ENCODE results near the gene SLC22A23.

The SLC22A23 gene

GRCh38 chr6:3489961-3490624, 33.2 kb upstream of the SLC22A23 start:
- Histone ChIP-seq H3K79me2 (ENCODE audit: control insufficient read depth, insufficient read depth, low read length) (no peaks in the 10 kb centered on the region), H3K36me3 (ENCODE audit: control insufficient read depth, insufficient read depth, low read length) (no peaks in the 10 kb centered on the region), H3K23ac (ENCODE audit: low read length) (no peak overlapping the region), H3K79me1 (ENCODE audit: low read length) (no peaks in the 10 kb centered on the region), H4K5ac (ENCODE audit: low read length) (no peak overlapping the region), H3K18ac (ENCODE audit: low read length) (peak overlapping the region; percentile 53), H3K4ac (ENCODE audit: low read depth, low read length) (no peak overlapping the region), H4K8ac (ENCODE audit: low read depth, low read length) (no peak overlapping the region), H3K27ac (ENCODE audit: low read depth, low read length) (no peak overlapping the region), H2BK15ac (replicated peaks; ENCODE audit: low read depth) (no peak overlapping the region), H2BK120ac (ENCODE audit: low read depth, low read length) (no peak overlapping the region), H3K56ac (ENCODE audit: low read length) (peak overlapping the region; percentile 13), H3K27me3 (ENCODE audit: insufficient read depth, low read length, poor library complexity) (no peaks in the 10 kb centered on the region), H2BK5ac (ENCODE audit: low read length) (no peak overlapping the region), H2AK5ac (ENCODE audit: low read length) (no peak overlapping the region), H3K4me3 (ENCODE audit: low read length) (no peak overlapping the region), H3K4me2 (ENCODE audit: low read length) (no peak overlapping the region), H3K9ac (ENCODE audit: low read length) (no peak overlapping the region), H3K4me1 (ENCODE audit: control insufficient read depth, low read depth, low read length) (peaks cover 14% of the 10 kb centered on the region)
- no peak for DNase-seq
- no CpG with 5 or more reads among the region's 12 CpGs for WGBS (ENCODE audit: extremely low coverage, insufficient coverage, low lambda C conversion rate)

DNA sequence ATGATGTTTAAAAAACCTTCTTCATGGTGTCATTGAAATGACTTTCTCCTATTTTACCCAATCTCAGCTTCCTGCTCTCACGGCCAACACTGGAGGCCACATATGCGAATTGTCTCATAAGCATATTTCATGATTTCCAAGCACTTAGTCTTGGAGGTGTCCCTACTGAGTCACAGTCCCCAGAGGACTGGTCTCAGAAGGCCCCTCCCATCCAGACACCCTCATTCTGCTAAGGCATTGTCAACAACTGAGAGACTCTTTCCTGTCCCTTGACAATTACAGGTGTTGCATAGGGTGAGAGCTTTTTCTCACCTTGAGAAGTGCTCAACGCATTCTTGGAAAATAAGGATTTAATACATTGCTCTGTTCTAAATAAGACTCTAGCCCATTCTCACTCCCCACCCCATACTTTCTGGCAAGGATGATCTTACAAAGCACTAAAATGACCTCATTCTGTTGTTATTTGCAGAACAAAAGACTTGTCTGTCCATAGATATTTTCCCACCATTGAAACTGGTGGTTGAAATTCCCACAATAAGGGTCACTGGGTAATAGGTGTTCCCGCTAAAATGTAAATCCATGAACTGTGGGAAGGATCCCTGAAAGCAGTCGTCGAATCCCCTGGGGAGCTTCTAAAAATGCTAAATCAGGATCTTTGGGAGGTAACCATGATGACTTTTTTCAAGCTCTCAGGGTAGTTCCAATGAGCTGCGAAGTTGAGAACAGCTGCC, 32.3 kb upstream of the SLC22A23 start:
- Histone ChIP-seq H3K79me2 (ENCODE audit: control insufficient read depth, insufficient read depth, low read length) (no peaks in the 10 kb centered on the region), H3K27me3 (ENCODE audit: insufficient read depth, low read length, poor library complexity) (no peaks in the 10 kb centered on the region), H3K4me2 (ENCODE audit: low read length) (no peak overlapping the region), H3K4me3 (ENCODE audit: low read length) (no peak overlapping the region), H4K8ac (ENCODE audit: low read depth, low read length) (no peak overlapping the region), H2BK120ac (ENCODE audit: low read depth, low read length) (no peak overlapping the region), H3K4me1 (ENCODE audit: control insufficient read depth, low read depth, low read length) (peaks cover 14% of the 10 kb centered on the region), H2AK5ac (ENCODE audit: low read length) (no peak overlapping the region), H2BK5ac (ENCODE audit: low read length) (no peak overlapping the region), H3K23ac (ENCODE audit: low read length) (no peak overlapping the region), H4K5ac (ENCODE audit: low read length) (no peak overlapping the region), H3K36me3 (ENCODE audit: control insufficient read depth, insufficient read depth, low read length) (no peaks in the 10 kb centered on the region), H3K9ac (ENCODE audit: low read length) (no peak overlapping the region), H3K79me1 (ENCODE audit: low read length) (no peaks in the 10 kb centered on the region), H3K4ac (ENCODE audit: low read depth, low read length) (no peak overlapping the region), H3K56ac (ENCODE audit: low read length) (no peak overlapping the region), H2BK15ac (replicated peaks; ENCODE audit: low read depth) (no peak overlapping the region), H3K27ac (ENCODE audit: low read depth, low read length) (no peak overlapping the region), H3K18ac (ENCODE audit: low read length) (no peak overlapping the region)
- no CpG with 5 or more reads among the region's 7 CpGs for WGBS (ENCODE audit: extremely low coverage, insufficient coverage, low lambda C conversion rate)
- DNase-seq = peak; percentile 91

DNA sequence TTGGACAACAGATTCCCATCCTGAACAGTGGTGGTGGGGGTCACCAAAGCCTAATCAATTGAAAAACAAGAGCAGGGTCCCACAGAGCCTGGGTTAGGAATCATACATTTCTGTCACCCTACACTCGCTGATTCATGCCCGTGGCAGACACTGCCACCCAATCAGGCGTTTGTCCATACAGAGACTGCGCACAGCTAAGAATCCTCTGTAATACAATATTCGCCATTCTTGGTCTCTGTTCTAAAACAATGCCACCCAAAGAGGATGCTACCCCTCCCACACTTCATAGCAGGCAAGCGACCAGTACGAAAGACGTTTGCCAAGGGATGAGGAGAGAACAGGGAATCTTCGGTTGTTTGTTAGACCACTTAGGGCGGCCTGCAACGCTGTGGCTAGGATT, 28.1 kb upstream of the SLC22A23 start:
- no peak overlapping the region for H3K27ac ChIP-seq (ENCODE audit: low read depth, low read length)
- no CpG with 5 or more reads among the region's 11 CpGs for WGBS (ENCODE audit: extremely low coverage, insufficient coverage, low lambda C conversion rate)

DNA sequence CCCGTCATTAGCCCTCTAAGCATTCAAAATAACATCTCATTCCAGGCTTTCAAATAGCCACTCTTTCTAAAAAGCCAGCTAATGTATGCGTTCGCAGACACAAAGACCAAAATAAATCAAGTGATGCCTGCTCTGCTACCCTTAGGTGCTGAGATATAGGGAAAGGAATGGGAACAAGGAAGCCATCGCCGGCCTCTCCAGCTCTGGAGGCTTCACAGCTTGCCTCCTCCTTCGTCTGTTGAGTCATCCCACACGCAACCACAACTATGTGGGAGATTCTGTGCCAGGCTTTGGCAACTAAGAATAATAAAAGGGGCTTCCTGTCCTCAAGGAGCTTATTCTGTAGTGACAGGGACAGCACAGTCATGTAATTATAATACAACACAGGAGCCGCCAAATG, 27.3 kb upstream of the SLC22A23 start:
- H3K4me3 ChIP-seq (ENCODE audit: low read length) = no peak overlapping the region
- H3K18ac ChIP-seq (ENCODE audit: low read length) = no peak overlapping the region
- H3K4me1 ChIP-seq (ENCODE audit: control insufficient read depth, low read depth, low read length) = peaks cover 10% of the 10 kb centered on the region
- no peak overlapping the region for H4K8ac ChIP-seq (ENCODE audit: low read depth, low read length)
- H2BK5ac ChIP-seq (ENCODE audit: low read length) = no peak overlapping the region
- H3K27ac ChIP-seq (ENCODE audit: low read depth, low read length) = no peak overlapping the region
- H3K4ac ChIP-seq (ENCODE audit: low read depth, low read length) = no peak overlapping the region
- H3K4me2 ChIP-seq (ENCODE audit: low read length) = no peak overlapping the region
- no peaks in the 10 kb centered on the region for H3K79me1 ChIP-seq (ENCODE audit: low read length)
- no peak overlapping the region for H2AK5ac ChIP-seq (ENCODE audit: low read length)
- no CpG with 5 or more reads among the region's 8 CpGs for WGBS (ENCODE audit: extremely low coverage, insufficient coverage, low lambda C conversion rate)
- H2BK15ac ChIP-seq (replicated peaks; ENCODE audit: low read depth) = no peak overlapping the region
- no peak overlapping the region for H3K9ac ChIP-seq (ENCODE audit: low read length)
- no peaks in the 10 kb centered on the region for H3K27me3 ChIP-seq (ENCODE audit: insufficient read depth, low read length, poor library complexity)
- no peak overlapping the region for H2BK120ac ChIP-seq (ENCODE audit: low read depth, low read length)
- H4K5ac ChIP-seq (ENCODE audit: low read length) = no peak overlapping the region
- H3K79me2 ChIP-seq (ENCODE audit: control insufficient read depth, insufficient read depth, low read length) = no peaks in the 10 kb centered on the region
- H3K23ac ChIP-seq (ENCODE audit: low read length) = no peak overlapping the region
- peak; percentile 61 for DNase-seq
- H3K36me3 ChIP-seq (ENCODE audit: control insufficient read depth, insufficient read depth, low read length) = no peaks in the 10 kb centered on the region
- no peak overlapping the region for H3K56ac ChIP-seq (ENCODE audit: low read length)

More for the DNA sequence above, 28.1 kb upstream of the SLC22A23 start:
- Histone ChIP-seq H4K8ac (ENCODE audit: low read depth, low read length) (no peak overlapping the region), H3K18ac (ENCODE audit: low read length) (no peak overlapping the region), H3K4me3 (ENCODE audit: low read length) (no peak overlapping the region), H3K4me1 (ENCODE audit: control insufficient read depth, low read depth, low read length) (peaks cover 15% of the 10 kb centered on the region), H2AK5ac (ENCODE audit: low read length) (no peak overlapping the region), H3K36me3 (ENCODE audit: control insufficient read depth, insufficient read depth, low read length) (no peaks in the 10 kb centered on the region), H3K79me2 (ENCODE audit: control insufficient read depth, insufficient read depth, low read length) (no peaks in the 10 kb centered on the region), H2BK15ac (replicated peaks; ENCODE audit: low read depth) (no peak overlapping the region), H3K4me2 (ENCODE audit: low read length) (no peak overlapping the region), H3K56ac (ENCODE audit: low read length) (no peak overlapping the region), H3K23ac (ENCODE audit: low read length) (no peak overlapping the region), H2BK120ac (ENCODE audit: low read depth, low read length) (no peak overlapping the region), H3K27me3 (ENCODE audit: insufficient read depth, low read length, poor library complexity) (no peaks in the 10 kb centered on the region), H3K79me1 (ENCODE audit: low read length) (no peaks in the 10 kb centered on the region), H3K9ac (ENCODE audit: low read length) (no peak overlapping the region), H4K5ac (ENCODE audit: low read length) (no peak overlapping the region), H2BK5ac (ENCODE audit: low read length) (no peak overlapping the region), H3K4ac (ENCODE audit: low read depth, low read length) (no peak overlapping the region)
- DNase-seq = no peak

GRCh38 chr6:3483675-3484074, 26.8 kb upstream of the SLC22A23 start:
- Histone ChIP-seq H3K36me3 (ENCODE audit: control insufficient read depth, insufficient read depth, low read length) (no peaks in the 10 kb centered on the region), H3K56ac (ENCODE audit: low read length) (no peak overlapping the region), H4K8ac (ENCODE audit: low read depth, low read length) (no peak overlapping the region), H3K4me3 (ENCODE audit: low read length) (no peak overlapping the region), H2BK15ac (replicated peaks; ENCODE audit: low read depth) (no peak overlapping the region), H3K9ac (ENCODE audit: low read length) (no peak overlapping the region), H3K79me1 (ENCODE audit: low read length) (no peaks in the 10 kb centered on the region), H3K79me2 (ENCODE audit: control insufficient read depth, insufficient read depth, low read length) (no peaks in the 10 kb centered on the region), H4K5ac (ENCODE audit: low read length) (no peak overlapping the region), H3K18ac (ENCODE audit: low read length) (no peak overlapping the region), H3K27me3 (ENCODE audit: insufficient read depth, low read length, poor library complexity) (no peaks in the 10 kb centered on the region), H3K4me2 (ENCODE audit: low read length) (no peak overlapping the region), H3K4me1 (ENCODE audit: control insufficient read depth, low read depth, low read length) (peaks cover 8% of the 10 kb centered on the region), H2AK5ac (ENCODE audit: low read length) (no peak overlapping the region), H2BK120ac (ENCODE audit: low read depth, low read length) (no peak overlapping the region), H3K23ac (ENCODE audit: low read length) (no peak overlapping the region), H2BK5ac (ENCODE audit: low read length) (no peak overlapping the region), H3K27ac (ENCODE audit: low read depth, low read length) (no peak overlapping the region), H3K4ac (ENCODE audit: low read depth, low read length) (no peak overlapping the region)
- no peak for DNase-seq
- no CpG with 5 or more reads among the region's 2 CpGs for WGBS (ENCODE audit: extremely low coverage, insufficient coverage, low lambda C conversion rate)
